HepG2 (cell line): Measurements from ENCODE around the gene RAC3. TPM values are rescaled to one million over a fixed set of nuclear protein-coding genes. Genes with fewer than 3 reads are reported as not detected.
A peak's percentile ranks its signal among the peaks of the same experiment; 100 is the strongest.

Source experiments
- ATF2 ChIP-seq: sonication (generic); formaldehyde crosslinking; IDR thresholded peaks from 2 replicates; pipeline ENCODE4 v1.4.0; 2020; ENCODE audit warnings: missing genetic modification reagents
- GATAD1 ChIP-seq: IDR thresholded peaks from 2 replicates; pipeline ENCODE4 v1.6.1; 2016; ENCODE audit warnings: missing genetic modification reagents, missing compliant biosample characterization
- LBX2 ChIP-seq: sonication (generic); formaldehyde crosslinking; IDR thresholded peaks from 2 replicates; pipeline ENCODE4 v1.5.0; 2020; ENCODE audit warnings: missing genetic modification reagents, mild to moderate bottlenecking, borderline replicate concordance
- NR2C2 ChIP-seq: sonication (generic); formaldehyde crosslinking; IDR thresholded peaks from 2 replicates; pipeline ENCODE4 v1.4.0; 2020; ENCODE audit warnings: missing genetic modification reagents, mild to moderate bottlenecking, moderate library complexity, borderline replicate concordance
- POLR2AphosphoS2 ChIP-seq: IDR thresholded peaks from 2 replicates; pipeline ENCODE4 v1.6.1; 2011; ENCODE audit warnings: low read depth, low read length, improper control_type of control experiment
- SIX1 ChIP-seq: sonication (generic); formaldehyde crosslinking; IDR thresholded peaks from 2 replicates; pipeline ENCODE4 v1.4.0; 2020; ENCODE audit warnings: missing genetic modification reagents, borderline replicate concordance
- SMARCE1 ChIP-seq: fragments of 450-650 bp; IDR thresholded peaks from 2 replicates; pipeline ENCODE4 v1.6.1; 2017; ENCODE audit warnings: borderline replicate concordance
- SNAI1 ChIP-seq: sonication (generic); formaldehyde crosslinking; IDR thresholded peaks from 2 replicates; pipeline ENCODE4 v1.5.0; 2020; ENCODE audit warnings: mild to moderate bottlenecking, missing genetic modification reagents, borderline replicate concordance
- SP2 ChIP-seq: sonication (generic); formaldehyde crosslinking; IDR thresholded peaks from 2 replicates; pipeline ENCODE4 v1.5.1; 2020; ENCODE audit warnings: mild to moderate bottlenecking, missing genetic modification reagents
- TEAD2 ChIP-seq: sonication (generic); formaldehyde crosslinking; IDR thresholded peaks from 2 replicates; pipeline ENCODE4 v1.9.0; 2021; ENCODE audit warnings: missing genetic modification reagents
- TERF1 ChIP-seq: sonication (generic); formaldehyde crosslinking; IDR thresholded peaks from 2 replicates; pipeline ENCODE4 v1.8.0; 2022; ENCODE audit warnings: mild to moderate bottlenecking, missing genetic modification reagents, moderate library complexity
- THAP11 ChIP-seq: IDR thresholded peaks from 2 replicates; pipeline ENCODE4 v1.6.1; 2016; ENCODE audit warnings: missing biosample characterization, missing genetic modification reagents
- ZNF232 ChIP-seq: sonication (generic); formaldehyde crosslinking; IDR thresholded peaks from 2 replicates; pipeline ENCODE4 v1.4.0; 2020; ENCODE audit warnings: missing genetic modification reagents, borderline replicate concordance
- ZNF263 ChIP-seq: sonication (generic); formaldehyde crosslinking; IDR thresholded peaks from 2 replicates; pipeline ENCODE4 v1.4.0; 2020; ENCODE audit warnings: missing genetic modification reagents
- ZNF607 ChIP-seq: sonication (generic); formaldehyde crosslinking; IDR thresholded peaks from 2 replicates; pipeline ENCODE4 v1.5.1; 2020; ENCODE audit warnings: missing genetic modification reagents, mild to moderate bottlenecking, borderline replicate concordance
- ZNF646 ChIP-seq: sonication (generic); formaldehyde crosslinking; IDR thresholded peaks from 2 replicates; pipeline ENCODE4 v1.9.0; 2021; ENCODE audit warnings: mild to moderate bottlenecking, missing genetic modification reagents
- ZNF780A ChIP-seq: sonication (generic); formaldehyde crosslinking; IDR thresholded peaks from 2 replicates; pipeline ENCODE4 v1.8.0; 2022; ENCODE audit warnings: mild to moderate bottlenecking, missing genetic modification reagents, moderate library complexity
- ZSCAN25 ChIP-seq: sonication (generic); formaldehyde crosslinking; IDR thresholded peaks from 2 replicates; pipeline ENCODE4 v1.8.0; 2022; ENCODE audit warnings: mild to moderate bottlenecking, missing genetic modification reagents
- polyA plus RNA-seq, 8 experiments: library from polyadenylated mRNA; depleted of rRNA in 3 of 8; stranded (reverse) in 7 of 8; unstranded in 1 of 8; fragments of >200 nt; fragmentation: Illumina TruSeq in 4 of 8; extraction: Trizol in 4 of 8; gene quantifications; 2 replicates each; pipeline versions ENCODE4 v1.2.1 to v1.2.3, GENCODE V29; 2011 to 2016; ENCODE audit warnings: low read depth in 4 of 8, missing spikeins in 1 of 8, mixed read lengths in 1 of 8; ENCODE audit not compliant: insufficient read depth in 1 of 8
- total RNA-seq, 5 experiments: library from RNA; depleted of rRNA; stranded (reverse); fragments of >200 nt; fragmentation: Illumina TruSeq; extraction: Trizol; gene quantifications; 2 replicates each; pipeline ENCODE4 v1.2.3, GENCODE V29; 2016; ENCODE audit warnings: low read depth in 1 of 5

Gene RAC3
- total and polyA plus RNA-seq, 2 of the 13 experiments (the other 11 are each of a cell fraction or from before 2014, with no cell fraction given): 10.5 to 21.3 TPM

- TF ChIP-seq GATAD1 (CRISPR knock-in tag) (peak; percentile 79), ZNF263 (CRISPR knock-in tag) (no peak), SIX1 (CRISPR knock-in tag) (no peak), POLR2AphosphoS2 (peak; percentile 69; the same call in 1 of the 2 replicates), SNAI1 (CRISPR knock-in tag) (no peak), ZNF646 (no peak), TERF1 (no peak), ZNF780A (no peak), TEAD2 (CRISPR knock-in tag) (no peak), ATF2 (no peak), NR2C2 (peak; percentile 62), SP2 (CRISPR knock-in tag) (peak; percentile 97), SMARCE1 (no peak), THAP11 (CRISPR knock-in tag) (peak; percentile 96), ZNF232 (CRISPR knock-in tag) (no peak), ZNF607 (CRISPR knock-in tag) (no peak), LBX2 (no peak), ZSCAN25 (CRISPR knock-in tag) (no peak)
- TF ChIP-seq, all 625 proteins: peak for 83
These were observed 8.5 kb upstream of the RAC3 start, which contains the start of gene LRRC45 (continued) for GRCh38 chr17:82022981-82023446.
